SKM-1 treated with dmso at 0.1 percent for 144 hours (cell line): ENCODE measurements around the gene PRRG2.

Source experiments
- DNase-seq: peaks from one replicate; lab custom pipeline; 2025; ENCODE audit not compliant: unreplicated experiment; lab: John Stamatoyannopoulos, UW

Gene PRRG2

DNA sequence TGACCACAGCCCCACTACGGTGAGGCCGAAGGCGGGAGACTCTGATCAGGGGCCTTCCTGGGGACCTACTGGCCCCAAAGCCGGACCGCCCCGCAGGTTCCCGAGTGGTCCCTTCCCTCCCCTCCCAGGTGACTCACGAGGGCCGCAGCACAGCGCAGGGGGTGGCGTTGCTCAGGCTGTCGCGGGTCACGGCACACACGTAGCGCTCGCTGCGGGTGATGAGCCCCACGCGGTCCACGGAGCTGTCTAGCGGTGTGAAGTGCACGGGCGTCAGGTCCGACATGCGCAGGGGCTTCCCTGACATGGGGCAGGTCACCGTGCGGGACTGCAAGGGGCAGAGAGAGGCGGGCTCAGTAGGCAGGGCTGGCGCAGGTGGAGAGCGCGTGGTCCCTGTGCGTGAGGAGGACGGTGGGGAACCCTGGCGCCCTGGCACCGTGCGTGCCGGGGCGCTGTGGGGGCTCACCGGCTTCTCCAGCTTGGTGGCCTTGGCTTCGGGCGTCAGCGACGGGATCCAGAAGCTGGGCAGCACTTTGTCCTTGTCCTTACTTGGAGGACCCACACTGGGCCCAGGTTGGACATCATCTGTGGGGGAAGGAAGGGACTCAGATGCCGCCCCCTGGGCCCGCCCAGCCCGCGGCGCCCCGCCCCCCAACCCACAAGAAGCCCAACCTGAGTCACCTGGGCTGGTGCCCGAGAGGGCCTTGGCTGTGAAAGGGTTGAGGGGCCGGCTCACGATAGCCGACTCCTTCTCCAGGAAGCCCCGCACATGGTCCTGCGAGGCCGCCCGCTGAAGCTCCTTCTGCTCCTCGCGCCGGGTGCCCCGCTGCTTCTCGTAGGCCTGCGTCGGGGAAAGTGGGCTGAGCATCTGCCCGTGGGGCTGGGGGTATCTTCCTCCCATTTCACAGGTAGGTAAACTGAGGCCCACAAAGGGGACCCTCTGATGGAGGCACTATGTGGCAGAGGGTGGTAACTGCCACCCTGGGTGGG is 24.4 kb upstream of the PRRG2 start:
- DNase-seq: no peak

DNA sequence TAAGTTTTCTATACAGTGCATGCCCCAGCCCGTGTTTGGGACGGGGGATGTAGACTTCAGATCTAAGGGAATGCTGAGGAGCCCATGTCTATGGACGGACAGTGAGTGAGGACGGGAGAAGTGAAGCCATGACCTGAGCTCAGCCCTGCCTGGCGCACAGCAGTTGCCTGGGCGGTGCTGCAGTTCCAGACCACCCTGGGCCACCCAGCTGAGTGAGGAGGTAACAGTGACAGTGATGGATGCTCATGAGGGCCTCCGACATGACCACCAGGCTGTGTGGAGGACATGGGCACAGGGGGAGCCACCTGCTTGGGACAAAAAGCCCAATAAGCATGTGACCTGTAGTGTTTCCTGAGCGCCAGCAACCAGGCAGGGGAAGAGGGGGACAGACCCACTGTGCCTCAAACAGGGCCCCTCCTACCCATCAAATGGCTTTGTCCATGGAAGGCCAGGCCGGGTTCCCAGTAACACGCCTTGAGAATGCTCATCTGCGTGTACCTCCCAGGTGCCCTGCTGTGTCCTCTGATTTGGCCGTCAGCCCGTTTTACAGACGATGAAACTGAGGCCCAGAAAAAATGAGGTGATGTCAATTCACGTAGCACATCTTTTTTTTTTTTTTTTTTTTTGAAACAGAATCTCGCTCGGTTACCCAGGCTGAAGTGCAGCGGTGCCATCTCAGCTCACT is 23.3 kb upstream of the PRRG2 start:
- no peak for DNase-seq

DNA sequence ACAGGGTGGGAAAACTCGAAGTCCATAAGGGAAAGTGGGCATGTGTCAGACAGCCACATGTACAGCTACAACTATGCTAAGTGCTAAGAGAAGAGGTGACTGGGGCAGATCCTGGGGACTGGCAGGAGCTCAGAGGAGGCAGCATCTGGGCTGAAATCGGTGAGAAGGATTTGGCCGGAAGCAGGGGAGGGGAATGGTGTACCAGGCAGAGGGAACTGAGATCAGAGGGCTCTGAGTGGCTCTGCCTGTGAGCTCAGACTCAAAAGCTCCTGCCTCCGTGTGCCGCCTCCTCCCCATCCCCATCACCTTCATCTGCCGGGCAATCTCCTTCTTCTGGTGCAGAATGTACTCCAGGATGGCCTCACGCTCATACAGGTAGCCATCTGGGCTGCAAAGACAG is 22.5 kb upstream of the PRRG2 start:
- DNase-seq: no peak

DNA sequence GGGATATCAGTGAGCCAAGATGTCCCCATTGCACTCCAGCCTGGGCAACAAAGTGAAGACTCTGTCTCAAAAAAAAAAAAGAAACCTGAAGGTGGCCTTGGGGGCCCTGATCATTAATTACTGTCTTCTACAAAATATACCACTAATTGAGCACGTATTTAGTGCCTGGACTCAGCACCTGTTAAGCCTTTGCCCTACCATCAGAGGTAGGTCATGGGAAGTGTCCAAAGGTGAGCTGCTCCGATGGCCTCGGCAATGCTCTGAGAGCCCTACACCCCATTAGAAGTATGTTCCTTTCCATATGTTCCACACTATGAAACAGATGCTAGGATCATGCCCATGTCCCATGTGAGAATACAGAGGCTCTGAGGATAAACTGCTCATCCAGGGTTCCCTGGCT is 21.7 kb upstream of the PRRG2 start:
- DNase-seq: no peak

DNA sequence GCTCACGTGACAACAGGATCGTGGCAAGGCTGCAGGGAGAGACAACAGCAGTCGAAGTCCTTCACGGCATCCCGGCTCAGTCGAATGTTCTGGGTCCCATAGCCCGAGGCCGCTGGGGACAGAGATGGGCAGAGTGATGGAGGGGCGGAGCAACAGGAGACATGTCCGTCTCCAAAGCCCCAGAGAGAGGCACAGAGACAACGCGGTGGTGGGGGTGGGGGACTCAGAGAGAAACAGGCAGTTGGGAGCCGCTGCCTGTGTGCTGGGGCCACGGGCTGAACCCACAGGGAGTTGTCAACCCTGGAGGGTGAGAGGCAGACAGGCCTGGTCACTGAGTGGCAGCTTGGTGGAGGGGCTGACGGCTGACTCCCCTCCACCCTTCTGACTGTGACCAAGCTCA is 21.2 kb upstream of the PRRG2 start:
- DNase-seq: no peak

DNA sequence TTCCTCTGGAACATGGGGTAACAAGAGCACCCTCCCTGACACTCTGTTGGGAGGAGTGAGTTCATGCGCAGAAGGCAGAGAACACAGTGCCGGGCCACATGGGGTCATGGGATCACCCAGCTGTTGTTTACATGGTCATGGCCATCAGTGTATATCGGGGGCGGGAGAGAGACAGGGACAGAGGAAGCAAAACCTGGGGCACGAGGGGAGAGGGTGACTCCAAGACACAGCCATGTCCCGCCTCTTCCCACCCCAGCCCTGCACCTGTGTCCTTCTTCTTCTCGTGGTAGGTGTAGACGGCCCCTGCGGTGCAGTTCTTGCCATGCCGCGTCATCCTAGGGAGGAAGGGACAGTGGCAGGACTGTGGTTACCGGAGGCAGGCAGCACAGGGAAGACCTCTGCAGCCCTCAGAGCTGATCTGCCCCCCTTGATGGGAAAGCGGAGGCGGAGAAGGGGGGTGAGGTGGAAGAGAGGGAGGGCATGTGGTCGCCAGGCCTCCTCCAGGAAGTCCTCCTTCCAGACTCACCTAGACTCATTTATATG is 20.7 kb upstream of the PRRG2 start:
- DNase-seq: no peak

DNA sequence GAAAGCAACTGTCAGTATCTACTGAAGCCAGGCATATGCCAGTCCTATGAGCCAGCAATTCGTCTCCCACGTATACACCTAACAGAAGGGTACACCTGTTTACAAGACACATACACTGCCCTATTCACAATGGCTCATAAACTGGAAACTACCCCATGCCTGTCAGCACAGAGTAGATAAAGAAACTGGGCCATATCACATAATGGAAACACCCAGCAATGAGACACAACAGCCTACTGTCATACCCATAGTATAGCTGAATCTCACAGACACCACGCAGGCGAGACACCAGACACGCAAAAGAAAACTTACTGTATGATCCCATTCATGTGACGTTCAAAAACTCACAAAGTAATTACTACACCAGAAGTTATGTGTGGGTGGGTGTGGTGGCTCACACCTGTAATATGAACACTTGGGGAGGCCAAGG is 16.5 kb upstream of the PRRG2 start:
- DNase-seq: no peak

DNA sequence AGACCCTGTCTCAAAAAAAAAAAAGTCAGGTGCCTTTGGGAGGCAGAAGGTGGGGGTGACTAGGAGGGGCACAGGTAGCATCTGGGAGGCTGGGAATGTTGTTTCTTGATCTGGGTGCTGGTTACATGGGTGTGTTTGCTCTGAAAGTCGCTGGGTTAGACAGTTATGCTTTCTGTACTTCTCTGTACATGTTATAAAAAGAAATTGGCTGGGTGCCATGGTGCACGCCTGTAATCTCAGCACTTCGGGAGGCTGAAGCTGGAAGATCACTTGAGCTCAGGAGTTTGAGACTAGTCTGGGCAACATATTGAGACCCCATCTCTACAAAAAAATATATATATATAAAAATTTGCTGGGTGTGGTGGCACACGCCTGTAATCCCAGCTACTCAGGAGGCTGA is 15.9 kb upstream of the PRRG2 start:
- no peak for DNase-seq

DNA sequence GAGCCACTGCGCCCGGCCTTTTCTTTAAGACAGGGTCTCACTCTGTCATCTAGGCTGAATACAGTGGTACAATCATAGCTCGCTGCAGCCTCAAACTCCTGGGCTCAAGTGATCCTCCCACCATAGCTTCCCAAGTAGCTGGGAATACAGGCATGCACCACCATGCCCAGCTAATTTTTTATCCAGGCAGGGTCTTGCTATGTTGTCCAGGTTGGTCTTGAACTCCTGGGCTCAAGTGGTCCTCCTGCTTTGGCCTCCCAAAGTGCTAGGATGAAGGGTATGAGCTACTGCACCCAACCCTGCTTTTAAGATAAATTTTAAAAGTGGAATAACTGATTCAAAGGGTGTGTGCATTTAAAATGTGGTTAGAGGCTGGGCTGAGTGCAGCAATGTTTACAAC is 14.8 kb upstream of the PRRG2 start:
- no peak for DNase-seq

DNA sequence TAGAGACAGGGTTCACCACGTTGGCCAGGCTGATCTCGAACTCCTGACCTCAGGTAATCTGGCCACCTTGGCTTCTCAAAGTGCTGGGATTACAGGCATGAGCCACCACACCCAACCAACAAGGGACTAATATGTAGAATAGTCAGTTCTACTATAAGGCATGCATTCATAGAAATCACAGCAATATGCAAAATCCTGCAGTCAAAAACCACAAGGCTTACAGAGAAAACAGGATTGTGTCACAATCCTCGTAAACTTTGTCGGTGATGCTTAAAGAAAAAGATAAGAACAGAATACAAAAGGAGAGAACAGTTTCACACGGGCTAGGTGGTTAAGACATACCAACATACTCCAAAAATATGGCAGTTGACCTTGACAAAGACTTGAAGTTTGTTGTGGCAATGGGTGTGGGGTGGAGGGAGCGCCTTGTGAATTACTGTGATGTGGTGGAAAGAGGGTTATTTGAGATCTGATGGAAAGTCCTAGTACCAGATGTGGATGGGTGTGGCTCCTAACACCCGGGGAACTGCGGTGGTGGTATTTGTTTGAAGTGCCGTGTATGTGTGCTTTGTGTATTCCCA is 13.2 kb upstream of the PRRG2 start:
- DNase-seq: no peak

DNA sequence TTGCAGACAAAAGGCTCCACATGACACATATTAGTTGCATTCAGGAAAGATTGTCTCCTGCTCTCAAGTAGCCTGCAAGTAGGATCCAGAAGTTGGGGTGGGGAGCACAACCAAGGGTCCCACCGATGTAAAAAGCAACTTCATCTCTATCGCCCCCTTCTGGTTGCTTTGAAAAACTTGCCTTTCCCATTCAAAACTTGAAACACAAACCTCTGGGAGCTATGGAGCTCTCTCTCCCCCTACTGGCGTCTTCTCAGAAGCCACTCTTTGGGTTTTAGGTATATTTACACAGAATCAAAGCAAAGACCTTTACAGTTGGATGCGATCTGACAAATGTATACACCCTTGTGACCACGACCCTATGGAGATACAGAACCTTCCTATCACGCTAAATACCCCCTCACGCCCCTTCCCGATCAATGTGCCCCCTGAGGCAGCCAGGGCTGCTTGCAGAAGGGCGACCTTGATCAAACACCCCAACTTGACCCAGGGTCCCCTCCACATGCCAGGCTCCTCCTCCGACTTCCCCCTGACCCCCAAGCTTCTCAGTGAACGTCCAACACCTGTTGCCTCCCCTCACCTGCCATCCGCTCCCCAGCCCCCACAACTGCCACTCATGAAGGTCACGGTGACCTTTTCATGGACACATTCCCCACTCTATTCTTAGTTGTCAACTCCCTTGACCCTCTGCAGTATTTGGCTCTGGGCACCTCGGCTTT is 10.8 kb upstream of the PRRG2 start:
- DNase-seq: peak; percentile 50

DNA sequence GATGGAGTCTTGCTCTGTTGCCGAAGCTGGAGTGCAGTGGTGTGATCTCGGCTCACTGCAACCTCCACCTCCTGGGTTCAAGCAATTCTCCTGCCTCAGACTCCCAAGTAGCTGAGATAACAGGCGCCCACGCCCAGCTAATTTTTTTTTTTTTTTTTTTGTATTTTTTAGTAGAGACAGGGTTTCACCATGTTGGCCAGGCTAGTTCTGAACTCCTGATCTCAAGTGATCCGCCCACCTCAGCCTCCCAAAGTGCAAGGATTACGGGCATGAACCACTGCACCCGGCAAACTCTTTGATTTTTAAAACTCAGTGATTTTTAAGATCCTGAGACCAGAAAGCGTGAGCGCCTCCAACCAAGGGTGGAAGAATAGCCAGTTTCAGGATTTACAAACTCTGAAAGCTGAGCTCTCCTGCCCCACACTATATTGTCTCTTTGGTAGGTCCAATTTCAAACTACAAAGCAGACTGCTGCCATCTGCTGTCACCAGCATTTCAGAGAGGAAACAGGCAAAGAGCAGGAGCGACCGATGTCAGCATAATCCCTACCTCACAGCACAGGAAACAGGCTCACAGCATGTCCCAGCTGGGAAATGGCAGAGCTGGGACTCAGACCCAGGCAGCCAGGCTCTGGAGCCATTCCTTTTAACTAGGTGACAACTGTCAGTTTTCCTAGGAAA is 10.0 kb upstream of the PRRG2 start:
- DNase-seq: no peak

DNA sequence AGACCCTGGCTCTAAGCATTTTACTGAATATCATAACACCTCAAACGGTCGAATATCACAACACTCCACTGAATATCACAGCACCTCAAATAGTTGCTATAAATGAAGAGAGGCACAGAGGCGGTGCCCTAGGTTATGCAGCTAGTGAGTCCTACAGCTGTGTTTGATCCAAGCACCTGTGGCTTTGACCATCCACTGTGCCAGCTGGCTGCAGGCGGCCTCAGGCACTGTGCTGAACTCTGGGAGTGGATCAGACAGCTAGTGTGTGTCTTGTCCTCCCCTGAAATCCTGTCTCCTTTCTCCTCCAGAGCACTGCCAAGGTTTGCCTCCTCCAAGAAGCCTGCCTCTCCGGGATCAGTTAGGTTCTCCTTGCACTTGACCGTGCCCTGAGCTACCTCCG is 8.1 kb upstream of the PRRG2 start:
- no peak for DNase-seq

DNA sequence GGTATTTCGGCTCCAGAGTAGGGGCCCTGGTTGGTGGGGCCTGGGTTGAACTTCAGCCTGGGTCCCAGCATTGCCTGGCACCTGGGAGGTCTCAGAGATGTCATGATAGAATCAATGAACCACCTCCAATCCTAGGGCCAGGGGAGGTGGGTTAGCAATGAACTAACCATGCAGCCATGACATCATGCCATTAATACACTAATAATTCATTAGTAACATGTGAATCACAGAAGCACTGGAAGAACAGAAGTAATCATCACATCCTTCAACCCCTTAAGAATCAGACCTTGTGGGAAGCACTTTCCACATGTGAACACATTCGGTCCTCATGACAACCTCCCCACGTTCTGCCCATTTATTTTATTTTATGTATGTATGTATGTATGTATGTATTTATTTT is 7.7 kb upstream of the PRRG2 start:
- DNase-seq: no peak

DNA sequence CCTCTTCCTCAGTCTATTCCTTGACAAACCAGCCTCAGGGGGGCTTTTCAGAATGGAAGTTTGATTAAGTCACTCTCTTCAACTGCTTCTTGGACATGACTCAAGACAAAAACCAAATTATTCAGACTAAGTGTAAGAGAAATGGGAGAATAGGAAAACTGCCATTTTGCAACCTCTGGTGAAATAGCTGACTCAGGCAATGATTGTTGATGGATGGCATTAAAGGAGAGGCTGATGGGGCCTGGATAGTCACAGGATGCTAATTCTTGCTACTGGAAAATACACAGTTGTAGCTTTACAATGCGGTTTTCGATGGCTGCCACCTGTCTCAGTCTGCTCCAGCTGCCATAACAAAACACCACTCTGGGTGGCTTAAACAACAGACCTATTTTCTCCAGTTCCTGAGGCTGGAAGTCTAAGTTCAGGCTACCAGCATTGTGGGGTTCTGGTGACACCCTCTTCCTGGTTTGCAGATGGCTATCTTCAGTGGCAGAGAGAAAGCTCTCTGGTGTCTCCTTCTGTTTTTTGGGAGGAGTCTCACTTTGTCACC is 6.8 kb upstream of the PRRG2 start:
- no peak for DNase-seq

DNA sequence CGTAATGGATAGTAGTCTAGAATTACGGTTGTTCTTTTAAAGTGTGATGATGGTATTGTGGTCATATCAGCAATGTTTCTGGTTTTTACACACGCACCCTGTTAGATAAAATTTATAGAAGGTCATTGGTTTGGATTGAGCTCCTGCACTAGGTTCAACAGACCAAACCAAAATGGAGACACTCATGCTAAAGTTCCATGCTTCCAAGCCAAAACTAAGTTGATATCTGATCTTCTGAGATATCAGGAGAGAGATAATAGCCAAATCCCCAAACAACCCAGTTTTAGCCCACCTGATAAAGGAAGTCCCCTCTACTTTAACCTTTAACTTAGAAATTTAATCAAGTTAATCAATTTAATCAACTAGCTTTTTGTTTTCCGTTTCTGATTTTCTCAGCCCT is 1.9 kb upstream of the PRRG2 start:
- DNase-seq: no peak

DNA sequence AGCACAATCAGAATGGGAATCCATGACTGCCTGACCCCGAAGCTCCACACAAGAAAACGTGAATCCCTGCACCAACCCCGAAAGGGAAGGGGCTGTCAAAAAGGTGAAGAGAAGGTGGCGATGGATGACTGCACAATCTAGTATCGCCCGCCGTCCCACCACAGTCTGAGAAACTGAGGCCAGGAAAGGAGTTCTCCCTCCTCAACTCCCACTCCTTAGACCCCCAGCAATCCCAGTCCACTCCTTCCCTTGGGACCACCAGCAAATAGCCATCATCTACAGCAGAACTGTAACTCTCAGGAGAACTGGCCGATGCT is 1.2 kb upstream of the PRRG2 start:
- no peak for DNase-seq

DNA sequence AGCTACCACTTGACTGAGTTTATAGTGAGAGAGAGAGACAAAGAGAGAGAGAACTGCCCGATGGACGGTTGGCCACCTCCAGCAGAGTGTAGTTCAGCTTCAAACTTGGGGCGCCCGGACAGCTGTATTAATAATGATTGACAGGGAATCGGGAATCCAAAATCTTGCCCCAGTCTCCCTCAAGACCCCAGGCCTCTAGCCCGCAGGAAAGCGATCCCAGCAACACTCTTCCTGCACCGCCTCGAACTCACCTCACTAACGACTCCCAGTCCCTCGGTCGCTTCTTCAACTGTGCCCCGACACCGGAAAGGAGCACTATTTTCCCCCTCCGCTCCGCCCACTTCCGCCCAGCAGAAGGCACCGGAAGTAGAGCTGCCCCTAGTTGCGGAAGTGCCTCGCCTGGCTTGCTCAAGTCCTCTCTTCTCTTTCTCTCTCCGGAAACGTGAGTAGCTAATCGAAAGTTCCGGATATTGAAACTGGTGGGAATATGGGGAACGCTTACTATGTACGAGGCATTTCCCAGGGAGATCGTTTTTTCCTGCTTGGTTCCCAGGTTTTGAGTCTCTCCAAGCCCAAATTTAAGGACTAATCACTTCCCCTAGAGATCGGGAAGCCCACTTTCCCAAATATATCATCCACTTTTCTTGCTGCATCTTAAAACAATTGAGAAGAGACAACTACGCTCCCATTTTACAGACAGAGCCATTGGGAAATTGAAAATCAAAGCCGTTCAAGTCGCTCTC is 681 bp upstream of the PRRG2 start, which contains the start of gene NOSIP:
TSS of gene NOSIP (minus strand) at position 293 of the 743 bp plus-strand sequence. CDS start 19,865 bp downstream, outside the sequence.
- DNase-seq: peak; percentile 77

DNA sequence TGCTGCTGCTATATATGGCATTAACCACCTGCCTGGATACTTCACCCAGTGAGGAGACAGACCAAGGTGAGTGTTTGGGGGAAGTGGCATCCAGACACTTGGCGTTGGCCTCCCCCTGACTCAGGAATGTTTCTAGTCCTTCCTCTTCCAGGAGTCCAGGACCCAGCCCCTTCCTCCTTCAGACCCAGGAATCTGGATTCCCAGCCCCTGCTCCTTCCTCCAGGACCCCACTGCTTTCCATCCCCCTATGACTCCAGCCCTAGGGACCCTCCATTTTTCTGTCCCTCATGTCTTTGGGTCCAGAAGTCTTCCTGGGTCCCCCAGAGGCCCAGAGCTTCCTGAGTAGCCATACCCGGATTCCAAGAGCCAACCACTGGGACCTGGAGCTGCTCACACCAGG is 2.1 kb downstream of the PRRG2 start:
- no peak for DNase-seq

DNA sequence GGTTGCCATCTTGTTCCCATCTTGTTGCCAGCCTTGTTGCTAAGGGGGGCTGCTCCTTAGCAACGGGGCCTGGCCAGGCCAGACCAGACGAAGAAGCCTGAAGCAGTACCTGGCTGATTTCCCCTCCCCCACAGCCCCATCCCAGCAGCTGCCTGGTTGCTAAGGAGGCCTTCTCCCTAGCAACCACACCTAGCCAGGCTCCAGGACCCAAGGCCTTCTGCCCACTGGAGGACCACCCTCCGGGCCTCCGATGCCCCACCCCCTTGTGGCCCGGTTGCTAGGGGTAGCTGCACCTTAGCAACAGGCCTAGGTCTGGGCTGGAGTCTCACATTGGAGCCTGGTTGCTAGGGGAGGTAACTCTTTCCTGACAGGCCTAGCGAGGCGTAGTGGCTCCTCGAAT is 3.9 kb downstream of the PRRG2 start:
- DNase-seq: no peak
